IPS-15b (cell line): ENCODE results near the gene NBPF3.
"Not testable (repeated sequence)": the region's sequence is repeated elsewhere in the genome, so short reads cannot be mapped to it uniquely, and the experiment has no call there.

Experiments
- H3K27me3 ChIP-seq: one replicate; pipeline ENCODE4 v1.6.1; 2013; ENCODE audit warnings: low read length; ENCODE audit not compliant: control insufficient read depth, insufficient read depth
- H3K36me3 ChIP-seq: one replicate; pipeline ENCODE4 v1.6.1; 2013; ENCODE audit warnings: low read length; ENCODE audit not compliant: control insufficient read depth, insufficient read depth
- H3K4me1 ChIP-seq: one replicate; pipeline ENCODE4 v1.6.1; 2013; ENCODE audit warnings: mild to moderate bottlenecking, low read length; ENCODE audit not compliant: control insufficient read depth, insufficient read depth
- H3K4me3 ChIP-seq: one replicate; pipeline ENCODE4 v1.5.1; 2013; ENCODE audit warnings: low read depth, low read length
- H3K9ac ChIP-seq: one replicate; pipeline ENCODE4 v1.6.1; 2013; ENCODE audit warnings: low read depth, mild to moderate bottlenecking, low read length
- H3K9me3 ChIP-seq: one replicate; pipeline ENCODE4 v1.6.1; 2013; ENCODE audit warnings: mild to moderate bottlenecking, low read length; ENCODE audit not compliant: control insufficient read depth, insufficient read depth

The NBPF3 gene

DNA sequence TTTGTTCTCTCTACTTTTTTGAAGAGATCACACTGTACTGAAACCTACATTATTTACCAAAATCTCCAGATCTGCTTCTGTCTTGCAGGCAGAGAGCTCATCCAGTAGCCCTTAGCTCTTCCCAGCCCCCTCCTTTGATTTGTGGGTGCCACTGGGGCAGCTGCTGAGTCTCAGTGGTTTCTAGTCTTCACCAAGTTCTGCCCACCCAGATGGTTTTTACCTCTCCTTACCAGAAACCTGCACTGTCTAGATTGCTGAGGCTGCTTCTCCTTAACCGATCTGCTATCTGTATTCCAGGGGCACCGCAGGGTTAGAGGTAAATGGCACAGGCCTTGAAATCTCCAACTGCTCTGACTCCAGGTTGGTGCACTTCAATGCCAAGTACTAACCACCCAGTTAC, 6.7 kb downstream of the NBPF3 start:
- not testable (repeated sequence) for H3K27me3 ChIP-seq, H3K36me3 ChIP-seq, H3K4me3 ChIP-seq, H3K9me3 ChIP-seq, H3K9ac ChIP-seq, H3K4me1 ChIP-seq

DNA sequence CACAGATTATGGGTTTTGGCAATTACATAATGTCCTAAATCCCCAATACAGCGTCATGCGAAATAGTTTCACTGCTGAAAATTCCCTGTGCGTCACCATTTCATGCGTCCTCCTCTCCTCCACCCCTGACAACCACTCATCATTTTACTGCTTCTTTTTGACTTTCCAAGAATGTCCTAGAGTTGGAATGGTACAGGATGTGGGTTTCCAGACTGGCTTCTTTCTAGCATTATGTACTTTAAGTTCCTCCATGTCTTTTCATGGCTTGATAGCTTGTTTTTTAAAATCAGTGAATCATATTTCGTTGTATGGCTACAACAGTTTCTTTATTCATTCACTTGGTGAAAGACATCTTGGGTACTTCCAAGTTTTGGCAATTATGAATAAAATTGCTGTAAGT, 7.4 kb downstream of the NBPF3 start:
- Histone ChIP-seq H3K36me3 (no peaks in the 10 kb centered on the region), H3K9ac (no peak overlapping the region), H3K4me1 (no peaks in the 10 kb centered on the region), H3K4me3 (no peak overlapping the region), H3K9me3 (no peaks in the 10 kb centered on the region), H3K27me3 (no peaks in the 10 kb centered on the region)

DNA sequence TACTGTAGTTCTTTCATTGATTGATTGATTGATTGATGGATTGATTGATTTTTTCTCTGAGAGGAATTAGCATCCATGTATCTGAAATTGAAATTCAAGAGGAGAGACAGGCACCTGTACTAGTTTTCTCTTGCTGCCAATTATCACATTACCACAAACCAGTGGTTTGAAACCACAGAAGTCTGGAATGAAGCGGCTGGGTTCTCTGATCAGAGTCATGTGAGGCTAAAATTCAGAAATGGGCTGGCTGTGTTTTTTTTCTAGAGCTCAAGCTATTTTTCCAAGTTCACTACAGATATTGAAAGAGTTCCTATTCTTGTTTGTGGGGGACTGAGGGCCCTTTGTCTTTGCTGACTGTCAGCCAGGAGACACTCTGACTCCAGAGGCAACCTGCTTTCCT, 10.0 kb downstream of the NBPF3 start:
- Histone ChIP-seq H3K4me1 (no peaks in the 10 kb centered on the region), H3K9ac (no peak overlapping the region), H3K27me3 (no peaks in the 10 kb centered on the region), H3K36me3 (no peaks in the 10 kb centered on the region), H3K9me3 (no peaks in the 10 kb centered on the region), H3K4me3 (no peak overlapping the region)

DNA sequence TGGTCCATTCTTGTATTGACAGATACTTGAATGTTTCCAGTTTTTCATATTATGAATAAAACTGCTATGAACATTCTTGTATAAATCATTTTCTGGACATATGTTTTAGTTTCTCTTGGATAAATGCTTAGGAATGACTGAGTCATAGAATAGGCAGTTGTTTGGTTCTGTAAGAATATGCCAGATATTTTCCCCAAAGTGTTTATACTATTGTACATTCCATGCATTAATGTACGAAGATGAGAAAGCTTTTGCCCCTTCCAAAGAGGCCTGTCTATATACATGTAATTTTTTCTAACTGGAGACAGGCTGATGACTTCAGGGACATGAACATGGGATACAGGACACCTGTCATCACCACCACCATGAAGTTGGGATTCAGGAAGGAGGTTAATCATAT, 11.3 kb downstream of the NBPF3 start:
- Histone ChIP-seq H3K9ac (no peak overlapping the region), H3K27me3 (no peaks in the 10 kb centered on the region), H3K4me1 (no peaks in the 10 kb centered on the region), H3K4me3 (no peak overlapping the region), H3K9me3 (no peaks in the 10 kb centered on the region), H3K36me3 (no peaks in the 10 kb centered on the region)

DNA sequence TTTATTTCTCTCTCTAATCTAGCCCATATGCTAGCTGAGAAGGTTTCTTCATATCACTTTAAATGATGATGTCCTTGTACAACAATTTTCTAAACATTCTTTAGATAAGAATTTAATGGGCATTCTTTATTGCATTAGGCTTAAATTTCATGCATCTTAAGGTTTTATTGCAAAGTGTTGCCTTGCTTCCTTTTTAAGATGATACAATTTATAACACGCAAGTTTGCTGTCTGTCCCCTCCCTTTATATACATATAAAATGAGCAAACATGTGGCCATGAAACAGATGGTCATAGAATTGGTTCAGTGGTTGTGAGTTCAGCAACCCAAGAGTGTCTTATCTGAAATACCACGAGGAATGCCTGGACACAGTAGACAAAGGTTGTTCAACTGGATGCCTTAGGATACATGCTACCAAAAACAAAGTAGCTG, 12.1 kb downstream of the NBPF3 start:
- Histone ChIP-seq H3K9ac (no peak overlapping the region), H3K9me3 (no peaks in the 10 kb centered on the region), H3K27me3 (no peaks in the 10 kb centered on the region), H3K4me3 (no peak overlapping the region), H3K4me1 (no peaks in the 10 kb centered on the region), H3K36me3 (no peaks in the 10 kb centered on the region)

DNA sequence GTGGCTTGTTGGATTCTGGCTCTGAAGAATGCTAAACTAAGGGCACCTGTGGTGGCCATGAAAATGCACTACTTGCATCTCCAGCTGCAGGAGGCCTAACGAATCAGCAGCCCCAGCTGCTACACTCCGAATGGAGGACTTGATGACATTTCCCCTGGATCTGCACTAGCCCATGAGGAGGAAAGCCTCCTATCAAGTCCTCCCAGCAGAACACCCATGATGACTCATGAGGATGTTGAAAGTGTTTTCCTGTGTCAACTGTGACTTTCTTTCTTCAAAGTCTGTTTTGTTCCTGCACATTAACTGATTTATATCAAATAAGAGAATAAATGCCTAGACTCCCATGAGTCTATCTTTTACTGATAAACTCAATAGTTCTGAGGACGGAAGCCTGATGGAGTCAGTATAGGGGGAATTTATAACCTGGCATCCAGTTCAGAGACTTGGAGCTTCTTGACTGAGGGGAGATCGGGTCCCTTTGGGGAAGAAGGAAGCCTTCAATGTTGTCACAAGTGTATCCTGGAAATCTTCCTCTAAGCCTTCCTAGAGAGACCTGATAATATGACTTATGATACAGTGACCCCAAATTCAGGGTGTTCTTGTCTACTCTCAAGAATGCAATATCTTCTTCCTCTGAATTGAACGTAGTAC, 14.2 kb downstream of the NBPF3 start:
- H3K4me1 ChIP-seq, H3K9ac ChIP-seq, H3K36me3 ChIP-seq, H3K27me3 ChIP-seq, H3K9me3 ChIP-seq, H3K4me3 ChIP-seq: not testable (repeated sequence)

DNA sequence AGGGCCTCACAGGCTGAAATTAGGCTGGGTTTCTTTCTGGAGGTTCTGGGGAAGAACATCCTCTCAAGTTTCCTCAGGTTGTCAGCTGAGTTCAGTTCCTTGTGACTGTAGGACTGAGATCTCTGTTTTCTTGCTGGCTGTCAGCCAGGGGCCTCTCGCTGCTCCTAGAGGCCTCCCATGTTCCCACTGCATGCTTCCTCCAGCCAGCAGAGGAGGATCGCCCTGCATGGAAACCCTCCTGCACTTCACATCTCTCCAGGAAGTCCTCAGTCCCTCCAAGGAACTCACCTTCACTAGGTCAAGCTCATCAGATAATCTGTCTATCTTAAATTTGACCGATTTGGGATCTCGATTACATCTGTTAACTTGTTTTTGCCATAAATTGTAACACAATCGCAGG, 15.0 kb downstream of the NBPF3 start:
- not testable (repeated sequence) for H3K27me3 ChIP-seq, H3K9ac ChIP-seq

DNA sequence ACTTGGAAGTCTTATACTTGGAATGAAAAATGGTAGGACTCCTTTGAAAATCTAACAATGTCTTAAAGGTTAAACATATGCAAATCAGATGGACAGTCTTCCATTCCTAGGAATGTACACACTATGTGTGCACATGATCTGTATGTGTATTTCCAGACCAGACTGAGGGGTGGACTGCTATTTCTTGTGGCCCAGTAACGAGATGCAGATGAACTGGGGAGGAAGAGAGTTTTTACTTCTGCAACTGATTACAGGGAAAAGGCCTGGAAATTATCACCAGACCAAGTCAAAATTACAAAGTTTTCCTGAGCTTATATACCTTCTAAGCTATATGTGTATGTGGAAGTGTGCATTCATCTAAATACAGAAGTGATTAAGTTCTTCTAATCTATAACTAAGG, 17.7 kb downstream of the NBPF3 start:
- Histone ChIP-seq H3K4me3 (no peak overlapping the region), H3K9me3 (no peaks in the 10 kb centered on the region), H3K27me3 (no peaks in the 10 kb centered on the region), H3K4me1 (no peaks in the 10 kb centered on the region), H3K36me3 (no peaks in the 10 kb centered on the region), H3K9ac (no peak overlapping the region)

More for the DNA sequence above, 15.0 kb downstream of the NBPF3 start:
- H3K4me3 ChIP-seq, H3K9me3 ChIP-seq, H3K4me1 ChIP-seq, H3K36me3 ChIP-seq: not testable (repeated sequence)

DNA sequence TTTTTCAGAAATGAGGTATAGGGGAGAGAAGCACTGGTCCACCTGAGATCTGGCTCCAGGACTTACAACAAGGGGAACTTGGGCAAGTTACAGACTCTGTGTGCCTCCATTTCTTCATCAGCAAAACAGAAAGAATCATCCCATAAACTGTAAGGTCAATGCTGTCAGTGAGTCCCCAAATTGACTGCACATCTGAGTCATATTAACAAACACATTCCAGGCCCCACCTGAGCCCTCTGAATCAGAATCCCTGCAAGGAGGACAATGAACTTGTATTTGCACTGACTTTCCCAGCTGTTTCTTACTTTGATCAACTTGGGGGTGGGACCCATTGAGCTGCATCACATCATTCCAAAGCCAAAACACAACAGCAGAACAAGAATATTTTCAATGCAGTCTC, 25.2 kb downstream of the NBPF3 start:
- H3K27me3 ChIP-seq, H3K9ac ChIP-seq, H3K4me1 ChIP-seq, H3K9me3 ChIP-seq, H3K36me3 ChIP-seq, H3K4me3 ChIP-seq: not testable (repeated sequence)

DNA sequence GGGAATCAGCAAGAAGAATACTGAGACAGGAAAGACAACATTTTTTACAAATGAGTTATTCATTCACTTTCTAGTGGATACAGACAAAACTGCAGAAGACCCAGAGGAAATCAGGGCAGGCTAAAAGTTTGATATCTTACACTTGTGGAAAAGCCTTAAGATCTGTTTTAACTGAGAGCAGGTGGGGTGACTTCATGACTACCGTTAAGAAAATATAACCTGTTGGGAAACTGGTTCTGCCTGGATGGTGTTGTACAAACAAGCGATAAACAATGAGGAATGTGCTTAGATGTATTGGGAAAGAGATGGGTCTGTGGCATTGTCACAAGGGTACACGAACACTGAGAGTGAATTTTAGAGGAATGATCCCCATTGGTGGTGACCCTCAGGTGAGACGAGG, 28.0 kb downstream of the NBPF3 start:
- not testable (repeated sequence) for H3K27me3 ChIP-seq, H3K9ac ChIP-seq, H3K4me1 ChIP-seq, H3K36me3 ChIP-seq, H3K4me3 ChIP-seq, H3K9me3 ChIP-seq

DNA sequence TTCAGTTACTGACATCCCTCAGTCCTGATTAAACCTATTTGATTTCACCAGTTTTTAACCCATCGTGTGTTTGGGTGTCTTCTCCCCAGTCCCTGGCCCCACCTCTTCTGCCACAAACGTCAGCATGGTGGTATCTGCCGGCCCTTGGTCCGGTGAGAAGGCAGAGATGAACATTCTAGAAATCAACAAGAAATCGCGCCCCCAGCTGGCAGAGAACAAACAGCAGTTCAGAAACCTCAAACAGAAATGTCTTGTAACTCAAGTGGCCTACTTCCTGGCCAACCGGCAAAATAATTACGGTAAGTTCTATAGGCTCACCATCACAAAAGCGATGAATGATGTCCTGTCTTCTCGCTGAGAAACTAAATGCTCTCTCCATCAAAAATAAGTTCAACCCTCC, 28.7 kb downstream of the NBPF3 start:
- no peaks in the 10 kb centered on the region for H3K4me1 ChIP-seq
- no peak overlapping the region for H3K9ac ChIP-seq
- no peak overlapping the region for H3K4me3 ChIP-seq
- no peaks in the 10 kb centered on the region for H3K27me3 ChIP-seq
- peaks cover 2% of the 10 kb centered on the region for H3K36me3 ChIP-seq
- H3K9me3 ChIP-seq, result no peaks in the 10 kb centered on the region

DNA sequence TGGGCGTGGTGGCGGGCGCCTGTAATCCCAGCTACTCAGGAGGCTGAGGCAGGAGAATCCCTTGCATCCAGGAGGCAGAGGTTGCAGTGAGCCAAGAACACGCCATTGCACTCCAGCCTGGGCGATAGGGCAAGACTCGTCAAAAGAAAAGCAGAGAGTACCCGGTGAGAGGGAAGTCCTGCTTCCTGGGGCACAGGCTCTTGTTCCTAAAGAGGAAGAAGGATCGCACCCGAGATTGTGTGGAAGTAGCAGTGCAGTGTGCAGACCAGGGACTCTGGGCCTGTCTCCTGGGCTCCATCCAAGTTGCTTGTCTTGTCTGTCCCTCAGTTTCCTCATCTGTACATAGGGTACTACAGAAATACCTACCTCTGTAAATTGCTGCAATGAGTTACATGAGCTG, 29.6 kb downstream of the NBPF3 start:
- Histone ChIP-seq H3K4me1 (no peaks in the 10 kb centered on the region), H3K9me3 (no peaks in the 10 kb centered on the region), H3K4me3 (no peak overlapping the region), H3K36me3 (peaks cover 2% of the 10 kb centered on the region), H3K27me3 (no peaks in the 10 kb centered on the region), H3K9ac (no peak overlapping the region)

DNA sequence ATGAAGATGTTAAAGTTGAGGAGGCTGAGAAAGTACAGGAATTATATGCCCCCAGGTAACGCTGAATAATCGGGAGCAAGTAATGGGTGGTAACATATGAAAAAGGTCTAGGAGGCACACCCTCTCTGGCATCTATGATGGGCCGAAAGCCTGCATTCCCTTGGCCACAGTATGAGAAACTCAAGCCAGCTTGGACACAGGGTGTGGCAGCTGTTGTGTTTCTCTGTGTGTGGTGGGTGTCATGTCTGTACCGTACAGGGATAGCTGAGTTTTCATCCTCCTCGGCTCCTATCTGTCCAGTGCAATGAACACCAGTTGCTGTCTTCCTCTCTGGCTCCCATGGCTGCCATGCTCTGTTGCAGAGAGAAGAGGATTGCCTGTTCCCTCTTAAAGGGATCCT, 32.9 kb downstream of the NBPF3 start:
- no peak overlapping the region for H3K4me3 ChIP-seq
- no peaks in the 10 kb centered on the region for H3K27me3 ChIP-seq
- no peak overlapping the region for H3K9ac ChIP-seq
- no peaks in the 10 kb centered on the region for H3K4me1 ChIP-seq
- H3K36me3 ChIP-seq, result peaks cover 2% of the 10 kb centered on the region
- H3K9me3 ChIP-seq, result no peaks in the 10 kb centered on the region
